Endometrial microvascular endothelial cells (primary cell): ENCODE data around the gene CYLD. TPM values are rescaled to one million over a fixed set of nuclear protein-coding genes. Genes with fewer than 3 reads are reported as not detected.

Source experiments
- in situ Hi-C: cut with HindIII; loops from 2 replicates; pipeline ENCODE4 v1.10.0; 2017; ENCODE audit warnings: low sequenced_read_pairs, low pct_unique_long_range_greater_than_20kb; ENCODE audit errors: inconsistent ontology term
- total RNA-seq: library from RNA; depleted of rRNA; stranded (reverse); fragments of >200 nt; gene quantifications from one replicate; pipeline ENCODE4 v1.2.3, GENCODE V29; 2015; ENCODE audit errors: inconsistent ontology term

CYLD gene
- total RNA-seq, 1 donor from 2014 or later, result 28.4 TPM

- in situ Hi-C loops, result no loop called here
These were observed 32.7 kb upstream of the CYLD start for GRCh38 chr16:50709061-50709684.

- in situ Hi-C loops, result no loop called here
These were observed 31.9 kb upstream of the CYLD start for GRCh38 chr16:50709980-50710379.

- in situ Hi-C loops, result no loop called here
These were observed 30.8 kb upstream of the CYLD start for GRCh38 chr16:50711040-50711439.

- in situ Hi-C loops, result no loop called here
These were observed 29.9 kb upstream of the CYLD start for GRCh38 chr16:50711862-50712559.

DNA sequence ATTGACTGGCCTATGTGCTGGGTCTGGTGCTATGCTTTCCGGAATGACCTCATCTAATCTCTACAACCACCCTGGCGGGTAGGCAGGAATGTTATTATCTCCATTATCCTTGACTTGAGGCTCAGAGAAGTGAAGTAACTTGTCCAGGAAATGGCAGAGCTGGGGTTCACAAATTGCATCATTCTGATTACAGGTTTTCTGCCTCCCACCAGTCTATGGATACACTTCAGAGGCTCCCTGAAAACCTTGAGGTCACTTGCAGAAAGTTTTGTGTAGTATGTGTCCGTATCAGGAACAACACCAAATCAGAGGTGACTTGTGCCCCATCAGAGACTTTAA is 29.4 kb upstream of the CYLD start:
- in situ Hi-C loops, result no loop called here

- in situ Hi-C loops, result no loop called here
These were observed 28.9 kb upstream of the CYLD start for GRCh38 chr16:50712956-50713355.

GRCh38 chr16:50717091-50717490 is 24.8 kb upstream of the CYLD start:
- in situ Hi-C loops, result no loop called here

GRCh38 chr16:50717494-50717893 is 24.4 kb upstream of the CYLD start:
- in situ Hi-C loops, result no loop called here

DNA sequence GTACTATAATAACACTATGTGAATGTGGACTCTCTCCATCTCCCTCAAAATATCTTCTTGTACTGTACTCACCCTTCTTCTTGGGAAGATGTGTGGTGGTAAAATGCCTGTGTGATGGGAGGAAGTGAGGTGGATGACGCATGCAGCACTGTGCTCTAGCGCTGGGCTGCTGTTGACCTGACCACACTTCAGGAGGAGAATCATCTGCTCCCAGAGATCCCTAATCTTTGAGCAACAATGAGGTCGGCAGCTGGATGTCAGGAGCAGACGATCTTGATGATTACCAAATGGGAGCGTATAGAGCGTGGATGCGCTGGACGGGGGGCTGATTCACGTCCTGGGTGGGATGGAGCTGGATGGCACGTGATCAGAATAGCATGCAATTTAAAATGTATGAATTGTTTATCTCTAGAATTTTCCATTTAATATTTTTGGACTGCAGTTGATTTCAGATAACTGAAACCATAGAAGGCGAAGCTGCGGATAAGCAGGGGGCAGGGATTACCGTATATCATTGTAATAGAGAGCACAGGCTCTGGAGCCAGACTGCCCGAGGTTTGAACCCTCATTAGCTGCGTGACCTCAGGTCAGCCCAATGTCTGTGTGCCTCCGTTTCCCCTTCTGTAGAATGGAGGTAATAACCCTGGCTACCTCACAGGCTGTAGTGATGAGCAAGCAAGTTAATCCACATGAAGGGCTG is 23.7 kb upstream of the CYLD start:
- in situ Hi-C loops, result no loop called here

DNA sequence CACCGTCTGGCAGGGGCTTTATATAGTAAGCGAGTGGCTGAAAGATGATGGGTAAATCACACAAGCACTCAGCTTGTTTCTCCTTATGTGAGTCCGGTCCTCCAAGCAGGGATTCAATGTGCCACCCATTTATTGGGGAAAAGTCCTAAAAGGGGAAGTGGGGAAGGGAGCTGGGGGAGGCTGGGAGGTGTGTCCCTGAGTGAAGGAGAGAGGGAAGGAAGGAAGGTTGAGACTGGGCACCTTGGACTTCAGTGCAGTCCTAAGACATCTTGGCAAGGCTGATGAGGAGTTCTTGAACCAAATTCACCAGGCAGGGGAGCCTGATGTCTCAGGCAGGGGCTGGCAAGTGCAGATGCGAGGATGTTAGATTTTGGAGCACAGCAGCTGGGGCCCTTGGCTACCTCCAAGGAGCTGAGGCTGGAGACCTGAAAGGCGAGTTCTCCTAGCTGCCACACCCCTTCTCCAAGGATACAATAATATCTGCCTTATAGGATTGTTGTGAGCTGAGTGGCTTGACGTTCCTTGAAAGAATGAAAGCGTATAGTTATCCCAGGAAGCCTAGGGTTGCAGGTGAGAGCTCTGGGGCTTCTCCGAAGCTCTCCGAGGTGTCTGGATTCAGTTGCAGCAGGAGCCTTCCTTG is 23.0 kb upstream of the CYLD start:
- in situ Hi-C loops, result no loop called here

DNA sequence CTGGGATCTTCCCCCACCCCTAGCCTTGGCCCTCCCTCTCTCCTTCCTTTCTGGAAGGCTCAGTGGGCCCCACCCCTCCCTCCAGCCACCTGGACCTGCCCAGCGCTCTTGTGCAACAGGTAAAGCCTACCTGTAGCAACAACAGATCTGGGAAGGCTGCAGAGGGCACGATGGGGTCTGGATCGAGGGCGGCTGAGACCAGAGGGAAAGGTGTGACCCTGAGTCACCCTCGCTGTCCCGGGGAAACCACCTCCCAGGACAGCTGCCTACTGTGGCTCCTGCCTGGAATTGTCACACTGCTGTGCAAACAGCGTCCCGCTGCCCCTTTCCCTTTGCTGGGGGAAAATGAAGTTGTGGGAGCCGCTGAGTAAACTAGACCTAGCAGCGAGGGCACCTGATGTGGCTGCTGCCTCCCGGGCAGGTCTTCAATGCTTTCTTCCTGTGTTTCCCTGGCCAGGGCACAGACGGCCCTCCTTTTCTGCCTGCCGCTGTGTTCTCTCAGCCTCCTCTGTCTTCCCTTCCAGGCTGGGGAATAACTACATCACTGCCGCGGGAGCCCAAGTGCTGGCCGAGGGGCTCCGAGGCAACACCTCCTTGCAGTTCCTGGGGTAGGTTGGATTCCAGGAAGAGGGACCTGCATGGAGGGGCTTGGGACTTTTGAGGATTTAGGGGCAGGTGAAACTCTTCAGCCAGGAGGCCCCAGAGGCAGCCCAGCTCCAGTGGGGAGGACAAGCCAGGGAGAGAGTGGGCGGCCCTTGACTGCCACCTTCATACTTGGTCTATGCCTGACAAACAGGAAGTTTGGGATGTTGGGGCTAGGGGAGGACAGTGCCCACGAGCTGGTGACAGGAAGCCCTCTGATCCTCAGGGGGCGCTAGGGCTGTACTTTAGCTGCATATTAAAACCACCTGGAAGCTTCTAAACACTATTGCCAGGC is 22.2 kb upstream of the CYLD start:
- in situ Hi-C loops, result no loop called here

DNA sequence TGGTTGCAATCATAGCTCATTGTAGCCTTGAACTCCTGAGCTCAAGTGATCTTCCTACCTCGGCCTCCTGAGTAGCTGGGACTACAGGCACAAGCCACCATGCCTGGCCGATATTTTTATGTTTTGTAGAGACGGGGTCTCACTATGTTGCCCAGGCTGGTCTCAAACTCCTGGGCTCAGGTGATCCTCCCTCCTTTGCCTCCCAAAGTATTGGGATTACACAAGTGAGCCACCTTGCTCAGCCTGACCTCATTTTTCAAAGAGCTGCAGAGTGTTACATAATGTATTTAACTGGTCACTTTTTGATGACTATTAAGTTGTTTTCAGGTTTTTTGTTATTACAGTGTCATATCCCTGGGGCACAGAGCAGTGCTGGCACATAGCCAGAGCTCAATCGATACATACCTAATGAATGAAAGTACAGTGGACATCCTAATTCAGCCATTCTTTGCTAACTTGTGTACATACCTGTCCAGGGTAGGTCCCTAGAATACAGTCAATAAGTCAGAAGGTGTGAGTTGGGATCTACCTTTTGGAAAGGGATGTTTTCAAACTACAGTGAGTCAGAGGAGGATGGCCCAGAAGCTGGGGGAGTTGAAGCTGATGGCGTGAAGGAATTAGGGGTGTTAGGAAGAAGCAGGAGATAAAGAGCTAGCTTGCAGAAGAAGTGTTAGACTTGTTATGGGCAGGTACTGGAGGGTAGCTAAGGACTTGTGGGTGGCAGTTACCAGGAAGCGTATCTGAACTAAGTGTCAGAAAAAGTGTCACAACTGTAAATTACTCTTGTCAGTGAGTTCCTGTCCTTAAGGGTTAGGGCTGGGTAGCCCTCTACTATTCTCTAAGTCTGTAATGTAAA is 20.1 kb upstream of the CYLD start:
- in situ Hi-C loops, result no loop called here

DNA sequence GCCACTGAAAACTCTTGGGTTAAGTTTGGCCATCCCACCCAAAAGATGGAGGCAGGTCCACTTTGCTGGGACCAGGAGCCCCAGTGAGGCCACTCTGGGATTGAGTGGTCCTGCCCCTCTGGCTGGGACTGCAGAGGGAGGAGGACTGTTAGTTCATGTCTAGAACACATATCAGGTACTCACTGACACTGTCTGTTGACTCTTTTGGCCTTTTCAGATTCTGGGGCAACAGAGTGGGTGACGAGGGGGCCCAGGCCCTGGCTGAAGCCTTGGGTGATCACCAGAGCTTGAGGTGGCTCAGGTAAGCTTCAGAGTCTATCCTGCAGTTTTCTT is 19.5 kb upstream of the CYLD start:
- in situ Hi-C loops, result no loop called here

DNA sequence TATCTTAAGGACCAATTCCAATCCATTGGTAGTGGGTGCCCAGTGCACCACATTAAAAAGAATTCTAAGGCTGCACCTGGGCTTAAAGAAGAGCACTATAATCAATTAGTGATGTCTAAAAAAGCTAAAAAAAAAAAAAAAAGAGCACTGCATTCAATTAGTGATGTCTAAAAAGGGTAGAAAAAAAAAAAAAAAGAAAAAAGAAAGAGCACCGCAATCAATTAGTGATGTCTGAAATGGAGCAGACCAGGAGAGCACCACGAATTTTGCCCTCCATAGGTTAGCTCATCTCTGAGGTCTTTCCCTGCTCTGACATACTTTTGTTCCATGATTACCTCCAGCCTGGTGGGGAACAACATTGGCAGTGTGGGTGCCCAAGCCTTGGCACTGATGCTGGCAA is 18.9 kb upstream of the CYLD start:
- in situ Hi-C loops, result no loop called here

DNA sequence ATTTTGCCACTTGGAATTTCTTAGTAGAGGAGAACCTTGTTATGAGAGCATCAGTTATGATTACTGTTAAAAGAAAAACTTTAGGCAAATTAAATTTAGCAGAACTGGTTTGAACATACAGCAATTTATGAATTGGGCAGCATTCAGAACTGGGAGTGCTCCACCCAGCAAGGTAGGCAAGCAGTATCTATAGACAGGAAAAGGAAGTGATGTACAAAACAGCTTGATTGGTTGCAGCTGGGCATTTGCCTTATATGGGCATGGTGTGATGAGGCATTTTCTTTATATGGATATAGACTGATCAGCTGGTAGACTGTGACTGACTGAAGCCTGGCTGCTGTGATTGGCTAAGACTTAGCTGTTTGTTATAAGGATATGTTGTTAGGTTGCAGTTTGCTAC is 17.6 kb upstream of the CYLD start:
- in situ Hi-C loops, result no loop called here

- in situ Hi-C loops, result no loop called here
These were observed 10.5 kb upstream of the CYLD start for GRCh38 chr16:50731130-50731988.
